ENCODE measurements around the gene TSPOAP1. TPM values are rescaled to one million over a fixed set of nuclear protein-coding genes. Genes with fewer than 3 reads are reported as not detected.

TSPOAP1 gene
- total RNA-seq, 2 donors from 2014 or later: 8.2 to 10.0 TPM

GRCh38 chr17:58321571-58322525 lies 6.7 kb downstream of the TSPOAP1 start:
- intact Hi-C loops (cut with DNase I): no loop called here
- peak; percentile 66 for DNase-seq (ENCODE audit: low spot score)

GRCh38 chr17:58320570-58321323 lies 7.8 kb downstream of the TSPOAP1 start:
- intact Hi-C loops (cut with DNase I): no loop called here
- DNase-seq (ENCODE audit: low spot score): no peak

- intact Hi-C loops (cut with DNase I): no loop called here
- DNase-seq (ENCODE audit: low spot score): peak; percentile 34
These were observed 8.4 kb downstream of the TSPOAP1 start for GRCh38 chr17:58320163-58320558.

- intact Hi-C loops (cut with DNase I): loop anchor here in 1 of 2 donors (1.0 to 10.0 kb wide), 2 partner anchors 19 to 95 kb away; partner anchors contain the start of gene RNF43
These were observed 9.1 kb downstream of the TSPOAP1 start for GRCh38 chr17:58319173-58320162.

GRCh38 chr17:58318627-58319172 lies 9.9 kb downstream of the TSPOAP1 start:
- DNase-seq (ENCODE audit: low spot score): no peak
- intact Hi-C loops (cut with DNase I): loop anchor here in 1 of 2 donors (1.0 to 10.0 kb wide), 2 partner anchors 18 to 96 kb away; partner anchors contain the start of gene RNF43

More at GRCh38 chr17:58319173-58320162, 9.1 kb downstream of the TSPOAP1 start:
- DNase-seq (ENCODE audit: low spot score): peak; percentile 77

- DNase-seq (ENCODE audit: low spot score): peak; percentile 72
- intact Hi-C loops (cut with DNase I): loop anchor here in 1 of 2 donors (10.0 kb wide), 1 partner anchor 97 kb away; the partner anchor contains the start of gene RNF43
These were observed 10.5 kb downstream of the TSPOAP1 start for GRCh38 chr17:58318065-58318481.

- peak; percentile 71 for DNase-seq (ENCODE audit: low spot score)
- intact Hi-C loops (cut with DNase I): loop anchor here in 1 of 2 donors (10.0 kb wide), 1 partner anchor 97 kb away; the partner anchor contains the start of gene RNF43
These were observed 11.1 kb downstream of the TSPOAP1 start for GRCh38 chr17:58317421-58318064.

GRCh38 chr17:58316260-58316960 lies 12.2 kb downstream of the TSPOAP1 start:
- peak; percentile 46 for DNase-seq (ENCODE audit: low spot score)
- intact Hi-C loops (cut with DNase I): loop anchor here in 1 of 2 donors (10.0 kb wide), 1 partner anchor 98 kb away; the partner anchor contains the start of gene RNF43

GRCh38 chr17:58315750-58316149 lies 12.8 kb downstream of the TSPOAP1 start:
- DNase-seq (ENCODE audit: low spot score): no peak
- intact Hi-C loops (cut with DNase I): loop anchor here in 1 of 2 donors (10.0 kb wide), 1 partner anchor 99 kb away; the partner anchor contains the start of gene RNF43

- DNase-seq (ENCODE audit: low spot score): peak; percentile 60
- intact Hi-C loops (cut with DNase I): loop anchor here in 1 of 2 donors (10.0 kb wide), 1 partner anchor 100 kb away; the partner anchor contains the start of gene RNF43
These were observed 13.3 kb downstream of the TSPOAP1 start for GRCh38 chr17:58315281-58315711.

GRCh38 chr17:58314706-58315015 lies 13.9 kb downstream of the TSPOAP1 start:
- intact Hi-C loops (cut with DNase I): loop anchor here in 1 of 2 donors (10.0 kb wide), 1 partner anchor 100 kb away; the partner anchor contains the start of gene RNF43
- peak; percentile 41 for DNase-seq (ENCODE audit: low spot score)

- DNase-seq (ENCODE audit: low spot score): peak; percentile 23
- intact Hi-C loops (cut with DNase I): loop anchor here in 1 of 2 donors (10.0 kb wide), 1 partner anchor 101 kb away; the partner anchor contains the start of gene RNF43
These were observed 14.5 kb downstream of the TSPOAP1 start for GRCh38 chr17:58313815-58314705.

- DNase-seq (ENCODE audit: low spot score): no peak
- intact Hi-C loops (cut with DNase I): loop anchor here in 1 of 2 donors (10.0 kb wide), 1 partner anchor 102 kb away; the partner anchor contains the start of gene RNF43
These were observed 15.8 kb downstream of the TSPOAP1 start for GRCh38 chr17:58312829-58313228.

- DNase-seq (ENCODE audit: low spot score): peak; percentile 67
- intact Hi-C loops (cut with DNase I): loop anchor here in 1 of 2 donors (10.0 kb wide), 1 partner anchor 103 kb away; the partner anchor contains the start of gene RNF43
These were observed 16.5 kb downstream of the TSPOAP1 start for GRCh38 chr17:58312021-58312630.

- intact Hi-C loops (cut with DNase I): loop anchor here in 1 of 2 donors (10.0 kb wide), 1 partner anchor 103 kb away; the partner anchor contains the start of gene RNF43
- peak; percentile 52 for DNase-seq (ENCODE audit: low spot score)
These were observed 17.1 kb downstream of the TSPOAP1 start for GRCh38 chr17:58311429-58311894.

All from posterior vena cava (tissue), 2 donors.